NCI-H446 (cell line): ENCODE measurements around the gene SLC35B1.

Experiments
- DNase-seq, 2 experiments: peaks; one replicate each; lab custom pipeline; 2025; lab: John Stamatoyannopoulos, UW

Gene SLC35B1

GRCh38 chr17:49707608-49708514, at the start of gene SLC35B1:
Gene SLC35B1 (minus strand): TSS chr17:49707964. CDS start chr17:49707833, 131 bp downstream.
- peak; percentile 96 to 97 for DNase-seq

- no peak for DNase-seq
Measured at GRCh38 chr17:49757151-49757777, 49.5 kb upstream of the SLC35B1 start.

GRCh38 chr17:49756323-49757150, 48.8 kb upstream of the SLC35B1 start:
- no peak for DNase-seq

GRCh38 chr17:49755663-49756283, 48.0 kb upstream of the SLC35B1 start:
- DNase-seq = no peak

GRCh38 chr17:49753959-49754391, 46.2 kb upstream of the SLC35B1 start:
- DNase-seq = no peak

- DNase-seq = no peak
Measured at GRCh38 chr17:49752508-49752907, 44.7 kb upstream of the SLC35B1 start.

- no peak for DNase-seq
Measured at GRCh38 chr17:49749730-49750129, 42.0 kb upstream of the SLC35B1 start.

- no peak for DNase-seq
Measured at GRCh38 chr17:49748791-49749190, 41.0 kb upstream of the SLC35B1 start.

- DNase-seq = no peak
Measured at GRCh38 chr17:49748223-49748622, 40.5 kb upstream of the SLC35B1 start.

- DNase-seq = no peak
Measured at GRCh38 chr17:49747632-49748031, 39.9 kb upstream of the SLC35B1 start.

GRCh38 chr17:49746791-49747490, 39.2 kb upstream of the SLC35B1 start:
- DNase-seq = no peak

- DNase-seq = no peak
Measured at GRCh38 chr17:49745175-49746139, 37.7 kb upstream of the SLC35B1 start.

GRCh38 chr17:49742166-49742638, 34.4 kb upstream of the SLC35B1 start:
- DNase-seq = no peak

- DNase-seq = no peak
Measured at GRCh38 chr17:49741692-49742076, 33.9 kb upstream of the SLC35B1 start.

- peak in 1 of 2 experiments; percentile 15 for DNase-seq
Measured at GRCh38 chr17:49741009-49741691, 33.4 kb upstream of the SLC35B1 start.

- DNase-seq = no peak
Measured at GRCh38 chr17:49739641-49740271, 32.0 kb upstream of the SLC35B1 start.

- DNase-seq = peak in 1 of 2 experiments; percentile 39
Measured at GRCh38 chr17:49738456-49739163, 30.8 kb upstream of the SLC35B1 start.
